DOHH2 (cell line): ENCODE results near the gene TUFT1.

ENCODE experiments used
- CTCF ChIP-seq: fragments of 200-600 bp; sonication (generic); IDR thresholded peaks from one replicate; pipeline ENCODE4 v1.5.1; 2014; ENCODE audit warnings: antibody characterized with exemption, mild to moderate bottlenecking, low read depth, low read length; ENCODE audit not compliant: poor library complexity, severe bottlenecking
- EZH2phosphoT487 ChIP-seq: fragments of 200-600 bp; sonication (generic); IDR thresholded peaks from 2 replicates; pipeline ENCODE4 v1.6.1; 2017; ENCODE audit warnings: borderline replicate concordance, mild to moderate bottlenecking, antibody characterized with exemption, low read length, moderate library complexity, mixed read lengths

GRCh38 chr1:151492120-151492519 lies 48.0 kb upstream of the TUFT1 start:
- no peak for TF ChIP-seq CTCF
- TF ChIP-seq EZH2phosphoT487: no peak
